Measurements from ENCODE around the gene SEMA3A.

Gene SEMA3A

GRCh38 chr7:83984591-83984990 is 210.0 kb downstream of the SEMA3A start (continued):
- TF ChIP-seq TSHZ2 (CRISPR knock-in tag; IDR thresholded peaks at IDR 0.05) (no peak), ZNF8 (CRISPR knock-in tag; IDR thresholded peaks at IDR 0.05) (no peak), OSR1 (CRISPR knock-in tag; IDR thresholded peaks at IDR 0.05) (no peak), POU6F1 (CRISPR knock-in tag; IDR thresholded peaks at IDR 0.05; ENCODE audit: borderline replicate concordance, low read depth) (no peak), RARB (CRISPR knock-in tag; IDR thresholded peaks at IDR 0.05) (no peak), PATZ1 (CRISPR knock-in tag; IDR thresholded peaks at IDR 0.05; ENCODE audit: borderline replicate concordance) (no peak), GLIS3 (CRISPR knock-in tag; IDR thresholded peaks at IDR 0.05) (no peak)

GRCh38 chr7:83984076-83984475 is 210.5 kb downstream of the SEMA3A start:
- ATAC-seq: no peak
- TF ChIP-seq CREB5 (CRISPR knock-in tag; IDR thresholded peaks at IDR 0.05; ENCODE audit: low read depth): no peak
- TF ChIP-seq GLIS3 (CRISPR knock-in tag; IDR thresholded peaks at IDR 0.05): no peak
- TF ChIP-seq TCF4 (CRISPR knock-in tag; IDR thresholded peaks at IDR 0.05; ENCODE audit: borderline replicate concordance): no peak
- no peak for TF ChIP-seq PPARA (CRISPR knock-in tag; IDR thresholded peaks at IDR 0.05; ENCODE audit: borderline replicate concordance)
- TF ChIP-seq ZNF8 (CRISPR knock-in tag; IDR thresholded peaks at IDR 0.05): no peak
- no peak for TF ChIP-seq ARNTL (CRISPR knock-in tag; IDR thresholded peaks at IDR 0.05; ENCODE audit: borderline replicate concordance, low read depth)
- no peak for TF ChIP-seq PATZ1 (CRISPR knock-in tag; IDR thresholded peaks at IDR 0.05; ENCODE audit: borderline replicate concordance)
- TF ChIP-seq CSRNP3 (CRISPR knock-in tag; IDR thresholded peaks at IDR 0.05): no peak
- TF ChIP-seq POU6F1 (CRISPR knock-in tag; IDR thresholded peaks at IDR 0.05; ENCODE audit: borderline replicate concordance, low read depth): no peak
- TF ChIP-seq ZC3H10 (CRISPR knock-in tag; IDR thresholded peaks at IDR 0.05): no peak
- TF ChIP-seq ISL1 (CRISPR knock-in tag; IDR thresholded peaks at IDR 0.05): no peak
- no peak for TF ChIP-seq SNAI2 (CRISPR knock-in tag; IDR thresholded peaks at IDR 0.05)
- TF ChIP-seq TOX (CRISPR knock-in tag; IDR thresholded peaks at IDR 0.05; ENCODE audit: borderline replicate concordance): no peak

GRCh38 chr7:83983606-83984005 is 211.0 kb downstream of the SEMA3A start:
- TF ChIP-seq ESRRG (CRISPR knock-in tag; IDR thresholded peaks at IDR 0.05): no peak
- no peak for TF ChIP-seq CSRNP3 (CRISPR knock-in tag; IDR thresholded peaks at IDR 0.05)
- TF ChIP-seq TCF4 (CRISPR knock-in tag; IDR thresholded peaks at IDR 0.05; ENCODE audit: borderline replicate concordance): no peak
- no peak for TF ChIP-seq CSDC2 (CRISPR knock-in tag; IDR thresholded peaks at IDR 0.05)
- no peak for TF ChIP-seq PPARA (CRISPR knock-in tag; IDR thresholded peaks at IDR 0.05; ENCODE audit: borderline replicate concordance)
- no peak for TF ChIP-seq ZFP3 (CRISPR knock-in tag; IDR thresholded peaks at IDR 0.05)
- TF ChIP-seq ZNF8 (CRISPR knock-in tag; IDR thresholded peaks at IDR 0.05): no peak
- TF ChIP-seq ZNF565 (CRISPR knock-in tag; conservative IDR thresholded peaks at IDR 0.05; ENCODE audit: low read depth): no peak
- TF ChIP-seq ZC3H10 (CRISPR knock-in tag; IDR thresholded peaks at IDR 0.05): no peak
- no peak for TF ChIP-seq ISL1 (CRISPR knock-in tag; IDR thresholded peaks at IDR 0.05)
- no peak for TF ChIP-seq ZFP30 (CRISPR knock-in tag; IDR thresholded peaks at IDR 0.05)
- no peak for ATAC-seq
